H4 (cell line): ENCODE measurements around the gene RACGAP1. TPM values are rescaled to one million over a fixed set of nuclear protein-coding genes. Genes with fewer than 3 reads are reported as not detected.

Experiments
- DNase-seq: peaks from one replicate; pipeline ENCODE4 v3.0.0-alpha.2; 2015; ENCODE audit warnings: low spot score
- total RNA-seq: library from RNA; depleted of rRNA; stranded (reverse); fragments of >200 nt; shearing (Covaris generic); gene quantifications from 2 replicates; pipeline ENCODE4 v1.2.3, GENCODE V29; 2014

RACGAP1 gene
- total RNA-seq, 1 experiment from 2014 or later, result 140 TPM

DNA sequence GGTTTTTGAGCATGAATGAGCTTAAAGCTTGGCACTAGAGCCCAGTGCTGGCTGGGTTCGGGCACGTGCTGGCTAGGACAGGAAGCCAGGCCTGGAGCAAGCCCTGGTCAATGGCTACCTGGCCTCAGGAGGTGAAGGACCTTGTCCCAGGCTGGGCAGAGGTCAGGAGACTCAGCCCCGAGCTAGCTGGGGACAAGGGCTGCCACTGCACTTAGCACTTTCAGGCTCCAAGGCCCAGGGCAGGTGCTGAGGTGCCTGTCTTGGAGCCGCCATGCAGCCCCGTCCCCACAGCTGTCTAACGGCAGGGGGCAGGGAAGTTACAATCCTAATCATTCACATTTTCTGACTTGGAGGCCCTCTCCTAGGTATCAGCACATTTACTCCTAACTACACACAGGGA is 56.8 kb downstream of the RACGAP1 start:
- no peak for DNase-seq

DNA sequence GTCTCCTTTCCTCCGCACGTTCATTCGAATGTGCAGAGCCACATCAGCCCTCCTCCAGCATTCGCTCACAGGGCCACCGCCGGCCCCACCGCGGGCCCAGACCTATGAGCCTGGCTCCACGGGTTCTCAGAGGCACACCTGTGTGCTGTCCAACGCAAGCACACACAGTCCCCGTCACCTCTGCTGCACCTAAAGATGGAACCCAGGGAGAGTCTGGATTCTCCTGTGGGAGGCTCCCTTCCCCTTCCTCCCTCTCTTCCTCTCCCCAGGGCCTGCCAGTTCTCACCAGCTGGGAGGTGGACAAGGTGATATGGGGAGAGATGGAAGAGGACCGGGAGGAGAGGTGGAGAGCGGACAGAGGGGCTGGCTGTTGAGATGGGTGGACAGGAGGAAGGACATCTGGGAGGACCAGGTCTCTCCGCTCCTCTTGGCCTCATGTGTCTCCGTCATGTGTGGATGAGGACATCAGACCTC is 57.5 kb downstream of the RACGAP1 start:
- no peak for DNase-seq

DNA sequence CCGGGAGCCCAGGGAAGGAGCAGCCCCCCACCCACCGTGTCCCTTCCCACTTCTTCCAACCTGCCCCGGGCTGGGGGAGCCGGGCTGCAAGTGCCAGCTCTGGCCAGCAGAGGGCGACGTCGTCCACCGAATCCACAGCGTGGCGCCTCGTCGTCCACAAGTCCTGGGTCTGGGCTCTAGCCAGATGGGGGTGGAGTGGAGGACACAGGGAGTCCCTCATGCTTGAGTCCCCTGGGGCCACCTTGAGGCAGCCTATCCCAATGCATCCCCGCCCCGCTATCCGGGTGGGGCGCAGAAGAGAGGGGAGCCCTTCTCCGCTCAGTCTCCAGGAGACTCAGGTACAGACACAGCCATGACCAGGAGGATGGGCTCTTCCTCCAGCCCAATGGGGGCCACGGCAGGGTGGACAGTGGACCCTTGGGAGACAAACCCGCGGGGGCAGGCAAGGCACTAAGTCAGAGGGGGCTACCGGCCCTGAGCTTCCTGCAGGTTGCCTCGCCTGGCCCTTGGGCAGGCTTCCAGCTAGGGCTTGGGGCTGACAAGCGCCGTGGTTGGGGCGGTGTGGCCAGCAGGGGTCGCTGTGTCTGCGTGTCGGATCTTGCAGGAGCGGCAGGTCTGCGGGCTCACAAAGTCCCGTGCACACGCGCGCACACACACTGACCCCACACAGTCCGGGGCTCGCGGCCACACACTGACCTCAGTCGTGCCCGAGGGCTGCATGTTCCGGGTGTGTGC is 58.1 kb downstream of the RACGAP1 start:
- peak; percentile 91 for DNase-seq

DNA sequence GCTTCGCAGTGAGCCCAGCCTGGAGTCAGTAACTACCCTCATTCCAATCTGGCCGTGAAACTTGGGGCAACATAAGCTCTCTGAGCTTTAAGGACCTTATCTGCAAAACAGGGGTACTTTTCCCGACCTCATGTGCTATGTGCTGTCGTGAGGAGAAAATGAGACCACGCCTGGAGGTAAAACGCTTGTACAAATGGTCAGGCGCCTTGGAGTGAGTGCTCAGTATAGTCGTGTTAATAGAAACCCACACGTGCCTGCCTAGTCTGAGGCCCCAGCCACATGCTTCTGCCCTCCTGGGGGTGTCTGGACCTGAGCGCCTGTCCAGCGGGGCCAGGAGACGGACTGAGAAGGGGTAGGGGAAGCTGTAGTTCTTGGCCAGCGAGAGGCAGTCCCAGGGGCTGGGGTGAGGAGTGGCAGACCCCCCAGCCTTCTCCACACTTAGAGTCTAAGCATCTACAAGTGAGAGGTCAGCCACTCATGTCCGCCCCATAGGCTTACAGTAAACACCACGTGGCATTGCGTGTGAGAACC is 58.7 kb downstream of the RACGAP1 start:
- DNase-seq, result no peak

DNA sequence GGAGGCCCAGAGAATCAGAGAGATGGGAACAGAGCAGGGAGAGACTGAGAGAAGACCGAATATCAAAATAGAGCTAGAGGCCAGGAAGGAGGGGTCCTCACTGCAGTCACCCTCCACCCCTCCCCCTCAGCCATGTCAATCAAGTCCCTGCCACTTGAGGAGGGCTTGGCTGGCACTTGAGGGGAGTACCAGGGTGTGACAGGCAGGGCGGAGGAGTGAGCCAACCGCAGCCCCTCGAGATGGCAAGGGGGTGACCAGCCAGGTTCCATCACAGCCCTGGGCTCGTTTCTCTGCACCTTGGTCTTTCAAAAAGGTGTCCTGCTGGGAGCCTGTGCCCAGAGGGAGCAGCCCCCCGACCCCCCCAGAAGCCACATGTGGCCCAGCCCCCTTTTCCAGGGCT is 59.5 kb downstream of the RACGAP1 start:
- DNase-seq, result no peak

DNA sequence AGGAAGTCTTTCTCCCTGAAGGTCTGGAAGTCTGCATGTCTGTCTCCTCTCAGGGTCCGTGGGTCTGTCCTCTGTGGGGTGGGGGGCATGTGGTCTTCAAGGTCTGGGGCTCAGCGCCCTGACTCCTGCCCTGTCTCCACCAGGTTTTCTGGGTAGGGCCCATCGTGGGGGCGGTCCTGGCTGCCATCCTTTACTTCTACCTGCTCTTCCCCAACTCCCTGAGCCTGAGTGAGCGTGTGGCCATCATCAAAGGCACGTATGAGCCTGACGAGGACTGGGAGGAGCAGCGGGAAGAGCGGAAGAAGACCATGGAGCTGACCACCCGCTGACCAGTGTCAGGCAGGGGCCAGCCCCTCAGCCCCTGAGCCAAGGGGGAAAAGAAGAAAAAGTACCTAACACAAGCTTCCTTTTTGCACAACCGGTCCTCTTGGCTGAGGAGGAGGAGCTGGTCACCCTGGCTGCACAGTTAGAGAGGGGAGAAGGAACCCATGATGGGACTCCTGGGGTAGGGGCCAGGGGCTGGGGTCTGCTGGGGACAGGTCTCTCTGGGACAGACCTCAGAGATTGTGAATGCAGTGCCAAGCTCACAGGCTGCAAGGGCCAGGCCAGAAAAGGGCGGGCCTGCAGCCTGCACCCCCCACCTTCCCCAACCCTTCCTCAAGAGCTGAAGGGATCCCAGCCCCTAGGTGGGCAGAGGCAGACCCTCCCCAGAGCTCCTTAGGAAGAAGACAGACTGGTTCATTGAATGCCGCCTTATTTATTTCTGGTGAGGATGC is 60.3 kb downstream of the RACGAP1 start:
- no peak for DNase-seq

DNA sequence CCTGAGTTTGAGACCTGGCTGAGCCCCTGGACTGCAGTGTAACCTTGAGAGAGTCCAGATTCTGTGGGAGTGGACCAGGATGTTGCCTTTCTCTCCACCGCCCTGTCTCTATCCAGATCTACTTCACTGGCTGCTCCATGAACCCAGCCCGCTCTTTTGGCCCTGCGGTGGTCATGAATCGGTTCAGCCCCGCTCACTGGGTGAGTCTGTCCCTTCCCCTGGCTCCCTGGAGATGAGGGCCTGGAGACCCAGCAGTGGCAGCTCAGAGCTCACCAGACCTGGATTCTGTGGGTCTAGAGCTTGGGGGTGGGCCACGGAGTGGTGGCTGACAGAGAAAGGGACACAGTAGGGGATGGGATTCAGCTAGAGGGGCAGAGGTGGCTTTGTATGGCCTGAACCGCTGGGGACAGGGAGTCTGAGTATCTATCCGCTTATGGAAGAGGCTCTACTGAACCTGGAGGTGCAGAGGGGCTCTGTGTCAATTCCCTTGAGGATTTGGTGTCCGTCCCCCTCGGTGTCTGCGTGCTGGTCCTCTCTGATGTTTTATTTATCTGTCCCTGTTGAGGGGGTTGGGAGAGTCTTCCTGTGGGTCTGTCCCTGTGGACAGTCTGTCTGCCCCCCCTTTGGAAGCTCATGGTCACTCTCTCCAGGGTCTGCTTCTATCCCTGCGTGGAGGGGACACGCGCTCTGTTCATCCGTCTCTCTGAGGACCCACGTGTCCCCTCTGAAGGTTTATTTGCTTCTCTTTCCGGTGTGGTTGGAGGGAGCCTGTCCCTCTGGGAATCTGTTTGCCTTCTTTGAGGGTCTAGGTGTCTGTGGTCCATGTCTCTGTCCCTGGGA is 61.1 kb downstream of the RACGAP1 start:
- DNase-seq, result no peak

DNA sequence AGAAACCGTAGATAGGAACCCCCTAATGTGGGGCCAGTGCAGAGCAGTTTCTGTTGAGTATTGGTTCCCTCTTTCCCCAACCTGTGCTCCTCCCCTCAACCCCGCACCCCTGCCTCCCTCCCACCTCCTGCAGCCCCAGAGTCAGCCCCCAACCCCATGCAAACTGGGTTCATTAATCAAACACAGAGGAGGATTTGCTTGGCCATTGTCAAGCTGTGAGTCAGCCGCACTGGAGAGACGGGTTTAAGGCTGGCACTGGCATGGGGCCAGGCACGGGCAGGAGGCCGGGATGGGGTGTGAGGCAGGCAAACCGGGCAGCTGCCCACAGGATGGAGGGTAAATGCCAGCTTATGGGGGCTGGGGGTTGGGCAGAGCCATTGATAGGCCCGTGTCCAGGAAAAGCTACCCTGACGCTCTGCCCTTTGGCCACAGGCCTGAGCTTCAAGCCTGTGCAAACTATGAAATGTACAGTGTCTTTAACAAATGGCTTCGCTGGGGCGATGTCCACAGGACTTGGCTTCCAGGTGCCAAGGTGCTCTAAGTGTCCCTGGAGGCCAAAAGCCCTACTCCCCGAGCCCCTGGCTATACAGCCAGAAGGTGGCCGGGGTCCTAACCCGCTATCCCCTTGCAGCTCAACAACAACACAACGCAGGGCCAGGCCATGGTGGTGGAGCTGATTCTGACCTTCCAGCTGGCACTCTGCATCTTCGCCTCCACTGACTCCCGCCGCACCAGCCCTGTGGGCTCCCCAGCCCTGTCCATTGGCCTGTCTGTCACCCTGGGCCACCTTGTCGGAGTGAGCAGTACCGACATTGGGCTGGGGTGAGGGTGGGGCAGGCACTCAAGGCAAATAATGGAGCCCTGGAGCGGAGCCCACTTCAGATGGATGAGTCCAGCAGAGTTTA is 62.2 kb downstream of the RACGAP1 start:
- DNase-seq, result peak; percentile 74

DNA sequence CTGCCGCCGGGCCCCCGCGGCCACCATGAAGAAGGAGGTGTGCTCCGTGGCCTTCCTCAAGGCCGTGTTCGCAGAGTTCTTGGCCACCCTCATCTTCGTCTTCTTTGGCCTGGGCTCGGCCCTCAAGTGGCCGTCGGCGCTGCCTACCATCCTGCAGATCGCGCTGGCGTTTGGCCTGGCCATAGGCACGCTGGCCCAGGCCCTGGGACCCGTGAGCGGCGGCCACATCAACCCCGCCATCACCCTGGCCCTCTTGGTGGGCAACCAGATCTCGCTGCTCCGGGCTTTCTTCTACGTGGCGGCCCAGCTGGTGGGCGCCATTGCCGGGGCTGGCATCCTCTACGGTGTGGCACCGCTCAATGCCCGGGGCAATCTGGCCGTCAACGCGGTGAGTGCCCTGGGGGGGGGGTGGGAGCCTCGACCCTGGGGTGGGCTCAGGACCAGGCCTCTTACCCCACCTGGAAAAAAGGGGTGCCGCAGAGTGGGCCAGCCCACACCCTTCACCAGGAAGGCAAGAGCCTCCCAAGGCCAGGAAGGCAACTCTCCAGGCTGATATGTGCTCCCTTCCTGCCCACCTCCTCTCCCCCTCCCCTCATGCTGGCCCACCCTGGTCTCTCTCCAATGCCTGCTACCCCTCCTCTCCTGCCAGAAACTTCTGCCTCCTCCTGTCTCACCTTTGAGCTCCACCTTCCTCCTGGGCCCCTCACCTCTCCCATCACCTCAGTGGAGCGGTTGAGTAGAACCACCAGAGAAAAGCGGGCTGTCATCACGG is 63.1 kb downstream of the RACGAP1 start:
- DNase-seq, result no peak

DNA sequence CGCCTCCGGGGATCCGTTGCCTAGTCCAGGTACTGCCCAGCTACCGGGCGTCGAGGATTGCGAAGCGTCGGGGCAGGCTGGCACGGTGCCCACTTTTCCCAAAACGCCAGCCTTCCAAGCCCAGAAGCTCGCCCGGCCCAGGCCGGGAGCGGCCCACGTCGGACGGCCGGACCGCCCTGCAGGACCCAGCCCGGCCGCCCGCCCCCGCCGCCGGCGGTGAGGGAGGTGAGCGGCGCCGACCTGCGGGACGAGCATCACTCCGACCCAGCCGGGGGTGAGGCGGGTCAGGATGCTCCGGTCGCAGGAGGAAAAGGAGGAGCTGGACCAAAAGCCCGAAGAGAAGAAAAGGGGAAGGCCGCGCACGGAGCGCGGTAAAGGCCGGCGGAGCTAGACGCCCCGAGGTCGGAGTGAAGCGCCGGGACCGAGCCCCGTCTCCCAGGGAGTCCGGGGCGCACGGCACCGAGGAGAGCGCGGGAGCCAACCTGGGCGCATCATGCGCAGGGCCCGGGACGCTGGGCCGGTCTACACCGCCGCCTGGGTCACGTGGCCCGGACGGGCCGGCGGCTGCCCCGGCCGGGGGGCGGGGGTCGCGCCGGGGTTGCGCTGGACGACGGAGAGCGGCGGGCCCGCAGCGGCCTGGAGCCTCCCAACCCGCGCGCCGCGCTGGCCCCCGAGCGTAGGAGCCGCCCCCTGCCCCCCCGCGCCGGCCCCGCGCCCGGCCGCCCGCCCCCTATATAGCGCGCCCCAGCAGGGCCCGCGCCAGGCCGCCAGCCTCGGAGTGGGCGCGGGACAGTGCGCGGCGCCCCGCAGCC is 64.0 kb downstream of the RACGAP1 start, which contains the start of gene AQP5:
AQP5 (plus strand) TSS at position 762 of the 812 bp plus-strand sequence. CDS start 146 bp downstream, outside the sequence.
- no peak for DNase-seq

DNA sequence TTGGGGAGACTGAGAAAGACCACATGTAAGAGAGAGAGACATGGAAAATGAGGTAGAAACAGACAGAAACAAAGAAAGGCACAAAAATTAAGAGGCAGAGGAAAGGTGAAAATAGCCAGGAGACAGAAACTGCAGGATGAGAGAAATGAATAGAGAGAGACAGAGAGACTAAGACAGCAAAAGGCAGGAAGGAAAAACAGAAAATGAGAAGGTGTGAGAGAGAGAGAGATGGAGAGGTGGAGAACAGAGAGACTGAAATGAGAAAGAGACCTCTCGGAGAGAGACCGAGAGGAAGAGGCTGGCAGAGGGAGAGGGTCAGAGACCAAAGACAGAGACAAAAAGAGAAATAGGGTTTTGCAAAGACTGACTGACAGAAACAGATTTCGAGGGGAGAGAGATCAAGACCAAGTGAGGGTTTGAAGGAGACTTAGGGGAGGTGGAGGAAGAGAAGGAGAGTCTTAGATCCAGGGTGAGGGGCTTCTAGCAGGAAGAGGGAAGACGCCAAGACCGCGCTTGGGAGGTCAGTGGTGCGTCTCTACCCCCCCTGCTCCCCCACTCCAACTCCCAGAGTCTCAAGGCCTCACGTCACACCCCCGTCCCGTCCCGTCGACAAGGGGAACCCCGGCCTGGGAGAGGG is 64.7 kb downstream of the RACGAP1 start:
- no peak for DNase-seq

DNA sequence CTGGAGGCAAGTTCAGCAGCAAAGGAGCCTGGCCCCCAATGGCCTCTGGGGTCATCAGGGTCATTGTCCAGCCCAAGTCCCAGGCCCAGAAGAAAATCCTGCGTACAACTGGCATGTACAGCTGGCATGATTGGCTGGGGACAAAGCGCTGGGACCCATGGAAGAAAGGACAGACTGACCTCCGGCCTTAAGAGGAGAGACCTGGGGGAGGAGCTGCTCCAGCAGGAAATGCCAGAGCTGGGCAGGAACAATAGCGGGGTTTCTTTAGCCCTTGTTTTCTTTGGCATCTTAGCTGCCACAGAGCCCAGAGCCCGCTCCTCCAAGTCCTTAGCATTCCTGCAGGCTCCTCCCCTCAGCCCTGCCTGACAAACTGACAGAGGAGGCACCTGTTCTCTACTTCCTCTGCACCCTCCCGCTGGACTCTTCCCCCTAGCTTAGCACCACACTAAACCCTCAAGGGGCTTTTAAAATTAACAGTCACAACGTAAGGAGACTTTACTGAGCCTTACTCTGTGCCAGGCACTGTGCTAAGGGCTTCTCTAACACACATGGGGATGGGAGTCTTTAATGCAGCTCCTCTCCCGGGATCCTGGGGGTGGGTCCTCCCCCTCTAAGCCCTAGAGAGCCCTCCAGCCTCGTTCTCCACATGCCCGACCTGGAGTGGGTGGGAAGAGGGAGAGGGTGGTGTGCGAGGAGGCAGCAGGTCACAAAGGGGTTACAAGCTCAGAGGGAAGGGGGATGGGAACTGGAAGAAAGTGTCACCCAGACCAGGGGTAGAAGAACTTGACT is 65.4 kb downstream of the RACGAP1 start:
- peak; percentile 34 for DNase-seq

DNA sequence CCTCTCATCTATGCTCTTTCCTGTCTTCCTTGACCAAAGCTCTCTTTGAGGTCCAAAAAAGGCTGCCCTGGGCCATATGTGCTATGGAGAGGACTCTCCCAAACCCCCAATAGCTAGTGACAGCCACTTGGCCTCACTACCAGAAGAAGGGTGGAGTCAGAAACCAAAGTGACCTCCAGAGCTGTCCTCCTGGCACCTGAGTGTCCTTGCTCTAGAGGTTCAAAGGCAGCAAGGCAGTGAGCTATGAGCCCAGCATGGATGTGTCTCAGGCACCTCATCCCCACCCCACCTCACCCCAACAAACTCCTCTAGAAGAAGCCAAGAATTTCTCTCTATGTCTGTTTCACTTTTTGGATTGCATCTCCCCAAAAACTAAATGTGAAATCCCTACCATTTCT is 67.7 kb downstream of the RACGAP1 start:
- DNase-seq, result no peak

DNA sequence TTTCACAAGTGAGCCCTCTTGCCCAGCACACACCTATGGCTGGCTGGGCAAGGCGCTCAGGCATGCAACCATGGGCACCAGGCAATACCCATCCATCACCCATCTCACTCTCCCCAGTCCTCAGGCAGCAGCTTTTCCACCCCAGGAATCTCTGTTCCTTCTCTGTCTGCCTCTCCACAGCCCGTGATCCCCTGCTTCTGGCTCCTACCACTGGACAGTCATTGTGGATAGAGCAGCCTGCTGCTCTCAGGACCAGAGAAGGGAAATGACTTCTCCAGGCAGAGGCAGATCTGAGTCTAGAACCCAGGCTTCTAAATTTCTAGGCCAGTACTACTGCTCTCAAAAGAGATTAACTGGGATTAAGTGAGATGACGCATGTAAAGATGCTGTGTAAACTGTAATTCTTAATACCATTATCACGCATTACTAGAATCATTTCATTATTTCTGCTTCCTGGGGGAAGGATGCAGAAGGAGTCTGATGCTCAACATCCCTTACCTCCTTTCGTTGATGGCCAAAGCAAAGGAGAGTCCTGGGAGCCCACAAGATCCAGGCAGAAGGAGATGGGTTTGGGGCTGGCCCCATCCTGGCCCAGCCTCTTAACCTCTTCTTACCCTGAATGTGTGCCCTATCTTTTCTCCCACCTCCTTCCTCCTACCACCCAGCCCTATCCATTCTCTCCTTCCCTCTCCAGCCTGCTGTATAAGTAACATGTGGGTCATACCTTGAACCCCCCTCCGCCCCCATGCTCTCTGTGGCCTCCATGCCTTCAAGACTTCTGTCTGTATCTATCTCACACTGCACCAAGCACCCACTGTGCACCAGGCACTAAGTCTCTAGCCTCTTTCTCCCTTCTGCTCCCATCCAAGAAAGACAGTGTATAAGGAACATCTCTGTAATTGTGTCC is 68.4 kb downstream of the RACGAP1 start:
- DNase-seq, result no peak

DNA sequence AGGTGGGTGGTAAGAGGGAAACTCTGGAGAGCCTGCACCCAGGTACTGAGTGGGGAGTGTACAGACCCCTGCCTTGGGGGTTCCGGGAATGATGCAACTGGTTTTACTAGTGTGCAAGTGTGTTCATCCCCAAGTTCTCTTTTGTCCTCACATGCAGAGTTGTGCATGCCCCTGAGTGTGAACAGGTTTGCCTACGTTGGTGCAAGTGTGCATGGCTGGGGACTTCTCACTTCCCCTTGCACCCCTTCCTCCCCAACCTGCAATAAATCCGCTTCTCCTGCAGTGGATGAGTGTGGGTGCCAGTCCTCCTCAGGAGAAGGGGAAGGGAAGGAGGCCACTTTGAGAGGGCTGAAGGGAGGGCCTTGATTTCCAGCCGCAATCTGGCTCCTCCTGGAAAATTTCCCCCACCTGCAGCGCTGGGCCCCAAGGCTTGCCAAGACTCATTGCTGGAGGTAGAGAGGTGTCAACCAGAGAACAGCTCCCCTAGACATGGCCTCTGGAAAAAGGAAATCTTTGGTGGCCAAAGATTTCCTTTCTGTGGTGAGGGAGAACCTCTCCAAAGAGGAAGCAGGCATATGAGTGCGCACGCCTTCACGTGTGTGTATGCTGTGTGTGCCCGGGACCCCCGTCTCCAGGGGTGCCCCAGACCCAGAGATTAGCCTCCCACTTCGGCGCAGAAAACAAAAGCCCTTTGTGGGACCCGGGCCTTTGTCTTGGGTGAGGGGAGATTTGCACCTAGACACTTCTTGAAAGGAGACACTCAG is 69.2 kb downstream of the RACGAP1 start:
- DNase-seq, result no peak
